Adrenal gland (tissue), 5 donors: ENCODE measurements around the gene DMD.

Experiments
- CTCF ChIP-seq, 6 experiments: fragments of 450-650 bp in 4 of 6; fragments of 200-600 bp in 2 of 6; sonication (generic) in 1 of 6; IDR thresholded peaks; 1 replicate in 5 of 6; 2 replicates in 1 of 6; pipeline versions ENCODE4 v1.5.1 to v1.8.0; 2016 to 2021; ENCODE audit warnings: antibody characterized with exemption in 6 of 6, mild to moderate bottlenecking in 2 of 6, moderate library complexity in 1 of 6
- POLR2A ChIP-seq, 2 donors: fragments of 450-650 bp; IDR thresholded peaks; one replicate each; pipeline ENCODE4 v1.6.1; 2017; ENCODE audit warnings: antibody characterized with exemption in 2 of 2, mild to moderate bottlenecking in 2 of 2, moderate library complexity in 1 of 2
- donor health status: DM: no; HTN: no; CAD: no.

- TF ChIP-seq POLR2A (IDR thresholded peaks at IDR 0.05) (no peak), CTCF (IDR thresholded peaks at IDR 0.05) (no peak)
These were observed 593.2 kb downstream of the DMD start for GRCh38 chrX:32618154-32618553.
